GM12875 (cell line): Measurements from ENCODE around the gene DUT.

Experiments used
- H3K4me3 ChIP-seq: one replicate; pipeline ENCODE4 v1.5.1; 2011; ENCODE audit warnings: low read depth, low read length, control low read depth
- CTCF ChIP-seq: IDR thresholded peaks from 2 replicates; pipeline ENCODE4 v1.5.1; 2011; ENCODE audit warnings: low read depth, mild to moderate bottlenecking, control low read depth, inconsistent platforms, low read length, moderate library complexity, borderline replicate concordance; ENCODE audit not compliant: insufficient read depth

The DUT gene

GRCh38 chr15:48330855-48331795 is at the start of gene DUT:
DUT (plus strand) TSS chr15:48331429; CDS start chr15:48331516, 87 bp downstream.
- no peak for TF ChIP-seq CTCF
- H3K4me3 ChIP-seq: peak within 1 kb of the TSS; percentile 77

GRCh38 chr15:48281674-48282073 is 49.6 kb upstream of the DUT start:
- H3K4me3 ChIP-seq: no peak overlapping the region
- TF ChIP-seq CTCF: no peak

GRCh38 chr15:48282216-48282615 is 49.0 kb upstream of the DUT start:
- no peak overlapping the region for H3K4me3 ChIP-seq
- no peak for TF ChIP-seq CTCF

GRCh38 chr15:48283396-48284145 is 47.7 kb upstream of the DUT start:
- no peak overlapping the region for H3K4me3 ChIP-seq
- TF ChIP-seq CTCF: no peak

- TF ChIP-seq CTCF: peak; percentile 51; the same call in 1 of the 2 replicates
- H3K4me3 ChIP-seq: no peak overlapping the region
These were observed 45.7 kb upstream of the DUT start for GRCh38 chr15:48285329-48286214.

GRCh38 chr15:48289628-48290027 is 41.6 kb upstream of the DUT start:
- no peak for TF ChIP-seq CTCF
- no peak overlapping the region for H3K4me3 ChIP-seq
